Activated CD8-positive, alpha-beta T cell treated with anti-CD3 and anti-CD28 coated beads for 36 hours (primary cell): Measurements from ENCODE around the gene DLX1. TPM values are rescaled to one million over a fixed set of nuclear protein-coding genes. Genes with fewer than 3 reads are reported as not detected.
A peak's percentile ranks its signal among the peaks of the same experiment; 100 is the strongest.

Source experiments
- ATAC-seq: fragments of 200-7000 bp; cut with Tn5 transposase; one replicate; pipeline ENCODE4 v1.10.0; 2021; ENCODE audit warnings: mild to moderate bottlenecking, moderate library complexity
- CTCF ChIA-PET: fragments of 350-600 bp; sonication (Branson Sonifier 250); formaldehyde crosslinking; loops from one replicate; lab custom pipeline; 2021; ENCODE audit warnings: antibody characterized with exemption; lab: Charles Lee
- POLR2A ChIA-PET: fragments of 350-600 bp; sonication (Branson Sonifier 250); formaldehyde crosslinking; loops from one replicate; lab custom pipeline; 2021; ENCODE audit warnings: antibody characterized with exemption; lab: Charles Lee
- DNase-seq: peaks from one replicate; pipeline ENCODE4 v3.0.0-alpha.2; 2020
- H3K27ac Mint-ChIP-seq: one replicate; pipeline ENCODE4 v1.8.0; 2021; ENCODE audit warnings: mild to moderate bottlenecking, mixed read lengths
- H3K27me3 Mint-ChIP-seq: one replicate; pipeline ENCODE4 v1.8.0; 2021; ENCODE audit warnings: mixed read lengths
- H3K36me3 Mint-ChIP-seq: one replicate; pipeline ENCODE4 v1.8.0; 2021; ENCODE audit warnings: low read depth, mixed read lengths
- H3K4me1 Mint-ChIP-seq: one replicate; pipeline ENCODE4 v1.8.0; 2021; ENCODE audit warnings: low read depth, mixed read lengths
- H3K4me3 Mint-ChIP-seq: one replicate; pipeline ENCODE4 v1.8.0; 2021; ENCODE audit warnings: mild to moderate bottlenecking, moderate library complexity, mixed read lengths
- H3K9me3 Mint-ChIP-seq: one replicate; pipeline ENCODE4 v1.8.0; 2021; ENCODE audit warnings: mixed read lengths
- CTCF ChIP-seq: fragments of 200-600 bp; IDR thresholded peaks from one replicate; pipeline ENCODE4 v1.8.0; 2022; ENCODE audit warnings: antibody characterized with exemption, mild to moderate bottlenecking
- intact Hi-C: fragments of 100-400 bp; cut with micrococcal nuclease; formaldehyde crosslinking; loops from one replicate; pipeline ENCODE4 v1.10.0; 2022
- total RNA-seq, 2 experiments: library from RNA; stranded (reverse); gene quantifications; one replicate each; pipeline ENCODE4 v1.2.3, GENCODE V29; 2021

Gene DLX1
- total RNA-seq, 2 experiments from 2014 or later, result not detected

- ATAC-seq, result no peak
- peaks cover 53% of the 10 kb centered on the region for H3K4me1 Mint-ChIP-seq
- no peak overlapping the region for H3K27ac Mint-ChIP-seq
- ChIA-PET POLR2A (no interaction called here), CTCF (interaction anchor here (1.1 to 2.1 kb wide), 4 partner anchors 9 to 394 kb away, joined by 3 to 6 read pairs (median 5); partner anchors contain the start of gene DLX1)
- no peak for DNase-seq
- H3K36me3 Mint-ChIP-seq, result no peaks in the 10 kb centered on the region
- H3K9me3 Mint-ChIP-seq, result no peaks in the 10 kb centered on the region
- TF ChIP-seq CTCF, result no peak
- peak overlapping the region; percentile 8 for H3K4me3 Mint-ChIP-seq
- H3K27me3 Mint-ChIP-seq, result peaks cover 66% of the 10 kb centered on the region
- intact Hi-C loops, result no loop called here
Measured at GRCh38 chr2:172098287-172098649, 13.0 kb downstream of the DLX1 start.

- ChIA-PET CTCF (interaction anchor here (0.6 to 2.1 kb wide), 8 partner anchors 8 to 395 kb away, joined by 3 to 8 read pairs (median 4); partner anchors contain the start of genes DLX1 and METAP1D), POLR2A (interaction anchor here (0.9 kb wide), 1 partner anchor 18 kb away, joined by 3 read pairs; no protein-coding TSS in a partner anchor)
- intact Hi-C loops, result no loop called here
- peaks cover 56% of the 10 kb centered on the region for H3K4me1 Mint-ChIP-seq
- H3K4me3 Mint-ChIP-seq, result peak overlapping the region; percentile 8
- DNase-seq (peak; percentile 71), ATAC-seq (peak; percentile 25)
- H3K36me3 Mint-ChIP-seq, result no peaks in the 10 kb centered on the region
- TF ChIP-seq CTCF, result no peak
- H3K9me3 Mint-ChIP-seq, result no peaks in the 10 kb centered on the region
- H3K27ac Mint-ChIP-seq, result no peak overlapping the region
- peaks cover 66% of the 10 kb centered on the region for H3K27me3 Mint-ChIP-seq
Measured at GRCh38 chr2:172098650-172099471, 13.6 kb downstream of the DLX1 start.

GRCh38 chr2:172099472-172100079 lies 14.3 kb downstream of the DLX1 start:
- H3K27ac Mint-ChIP-seq, result no peak overlapping the region

GRCh38 chr2:172100080-172100934 lies 15.0 kb downstream of the DLX1 start:
- intact Hi-C loops, result loop anchor here (5.0 to 10.0 kb wide), 3 partner anchors 176 to 506 kb away; partner anchors contain the start of gene HAT1

More at GRCh38 chr2:172099472-172100079, 14.3 kb downstream of the DLX1 start:
- CTCF ChIA-PET, result interaction anchor here (0.6 to 2.1 kb wide), 6 partner anchors 11 to 100 kb away, joined by 3 to 8 read pairs (median 4); partner anchors contain the start of genes DLX1 and METAP1D
- Mint-ChIP-seq H3K4me1 (peaks cover 57% of the 10 kb centered on the region), H3K4me3 (no peak overlapping the region), H3K9me3 (no peaks in the 10 kb centered on the region), H3K27me3 (peaks cover 67% of the 10 kb centered on the region), H3K36me3 (no peaks in the 10 kb centered on the region)
- DNase-seq, result no peak
- ATAC-seq, result no peak
- intact Hi-C loops, result loop anchor here (5.0 to 10.0 kb wide), 3 partner anchors 175 to 505 kb away; partner anchors contain the start of gene HAT1
- POLR2A ChIA-PET, result interaction anchor here (0.9 kb wide), 1 partner anchor 18 kb away, joined by 3 read pairs; no protein-coding TSS in a partner anchor
- no peak for TF ChIP-seq CTCF

More at GRCh38 chr2:172100080-172100934, 15.0 kb downstream of the DLX1 start:
- Mint-ChIP-seq H3K4me1 (peaks cover 57% of the 10 kb centered on the region), H3K27me3 (peaks cover 70% of the 10 kb centered on the region), H3K4me3 (peak overlapping the region; percentile 39), H3K27ac (no peak overlapping the region), H3K36me3 (no peaks in the 10 kb centered on the region), H3K9me3 (no peaks in the 10 kb centered on the region)
- ChIA-PET POLR2A (interaction anchor here (2.2 kb wide), 1 partner anchor 18 kb away, joined by 15 read pairs; no protein-coding TSS in a partner anchor), CTCF (interaction anchor here (0.9 to 6.1 kb wide), 7 partner anchors 9 to 396 kb away, joined by 3 to 32 read pairs (median 6); partner anchors contain the start of gene DLX1)
- ATAC-seq, result no peak
- TF ChIP-seq CTCF, result no peak
- no peak for DNase-seq
